GM21723 (cell line): ENCODE results near the gene USB1.
"Not testable (repeated sequence)": the region's sequence is repeated elsewhere in the genome, so short reads cannot be mapped to it uniquely, and the experiment has no call there.

Source experiments
- ATAC-seq: cut with Tn5 transposase; IDR thresholded peaks from one replicate; pipeline ENCODE4 v1.9.1; 2021; ENCODE audit warnings: mild to moderate bottlenecking, moderate library complexity; ENCODE audit not compliant: unreplicated experiment

USB1 gene

DNA sequence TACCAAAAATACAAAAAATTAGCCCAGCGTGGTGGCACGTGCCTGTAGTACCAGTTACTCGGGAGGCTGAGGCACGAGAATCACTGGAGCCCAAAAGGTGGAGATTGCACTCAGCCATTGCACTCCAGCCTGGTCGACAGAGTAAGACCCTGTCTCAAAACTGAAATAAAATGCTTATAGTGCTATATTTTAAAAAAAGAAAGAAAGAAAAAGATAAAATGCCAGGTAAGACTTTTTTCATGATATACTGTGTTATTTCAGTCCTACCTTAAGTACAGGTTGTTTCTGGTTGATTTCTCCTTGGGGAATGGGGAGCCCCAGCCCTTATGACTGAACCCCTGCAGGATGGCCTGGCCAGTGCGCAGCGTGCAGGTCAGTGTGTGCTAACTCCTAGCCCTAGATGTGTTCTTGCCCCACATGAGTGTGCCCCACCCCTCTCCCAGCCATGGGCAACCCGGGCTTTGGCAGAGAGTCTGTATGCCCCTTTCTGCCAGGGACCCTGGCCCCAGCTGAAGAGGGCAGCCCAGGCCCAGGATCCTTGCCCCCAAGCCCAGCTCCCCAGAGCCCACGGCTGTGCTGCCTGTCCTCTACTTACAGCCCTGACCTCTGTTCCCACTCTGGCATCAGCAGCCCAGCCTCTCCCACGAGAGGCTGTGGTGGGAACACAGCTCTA, 31.6 kb upstream of the USB1 start:
- no peak for ATAC-seq

- ATAC-seq: no peak
Measured at GRCh38 chr16:57970319-57970718, 30.9 kb upstream of the USB1 start.

- no peak for ATAC-seq
Measured at GRCh38 chr16:57970970-57971369, 30.2 kb upstream of the USB1 start, which contains the start of gene CNGB1. TSS of gene CNGB1 (minus strand) at chr16:57971128. CDS start at chr16:57967286, 3,842 bp downstream.

DNA sequence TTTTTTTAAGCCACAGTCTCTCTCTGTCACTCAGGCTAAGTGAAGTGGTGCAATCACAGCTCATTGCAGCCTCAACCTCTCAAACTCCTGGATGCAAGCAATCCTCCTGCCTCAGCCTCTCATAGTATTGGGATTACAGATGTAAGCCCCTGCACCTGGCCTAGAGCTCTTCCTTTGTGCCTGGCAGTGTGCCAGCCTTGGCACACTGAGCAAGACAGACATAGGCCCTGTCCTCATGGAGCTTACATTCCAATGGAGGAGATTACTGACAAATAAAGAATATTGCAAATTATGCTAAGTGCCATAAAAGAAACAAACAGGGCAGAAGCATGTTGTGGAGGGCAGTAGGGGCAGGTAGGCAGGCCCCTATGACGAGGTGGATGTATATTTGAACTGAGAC, 29.4 kb upstream of the USB1 start:
- ATAC-seq: no peak

DNA sequence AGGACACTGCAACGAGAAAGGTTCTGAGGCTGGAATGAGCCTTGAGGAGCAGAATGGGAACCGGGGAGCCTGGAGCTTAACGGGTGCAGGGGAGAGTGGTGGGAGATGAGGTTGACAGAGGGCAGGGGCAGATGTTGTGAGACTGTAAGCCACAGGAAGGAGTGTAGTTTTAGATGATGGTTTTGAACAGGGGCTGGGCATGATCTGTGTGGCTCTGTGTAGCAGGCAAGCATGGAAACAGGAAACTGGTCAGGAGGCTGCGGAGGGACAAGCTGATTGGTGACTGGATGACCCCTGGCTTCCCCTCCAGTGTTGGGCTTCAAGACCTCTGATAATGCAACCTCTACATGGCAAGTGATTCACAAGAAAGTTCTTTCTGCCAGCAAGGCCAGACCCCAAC, 28.9 kb upstream of the USB1 start:
- no peak for ATAC-seq

GRCh38 chr16:57976331-57976796, 24.8 kb upstream of the USB1 start:
- ATAC-seq: no peak

GRCh38 chr16:57977418-57978069, 23.7 kb upstream of the USB1 start:
- no peak for ATAC-seq

DNA sequence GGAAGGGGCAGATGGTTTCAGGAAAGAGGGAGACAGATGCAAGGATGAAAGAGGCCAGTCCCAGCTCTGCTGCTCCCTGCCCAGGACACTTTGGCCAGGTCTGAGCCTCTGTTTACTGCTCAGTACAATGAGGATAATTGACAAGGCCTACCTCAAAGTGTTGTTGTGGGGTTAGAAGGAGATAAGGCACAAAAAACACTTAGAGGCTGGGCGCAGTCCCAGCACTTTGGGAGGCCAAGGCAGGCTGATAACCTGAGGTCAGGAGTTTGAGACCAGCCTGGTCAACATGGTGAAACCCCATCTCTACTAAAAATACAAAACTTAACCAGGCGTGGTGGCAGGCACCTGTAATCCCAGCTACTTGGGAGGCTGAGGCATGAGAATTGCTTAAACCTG, 23.1 kb upstream of the USB1 start:
- not testable (repeated sequence) for ATAC-seq

DNA sequence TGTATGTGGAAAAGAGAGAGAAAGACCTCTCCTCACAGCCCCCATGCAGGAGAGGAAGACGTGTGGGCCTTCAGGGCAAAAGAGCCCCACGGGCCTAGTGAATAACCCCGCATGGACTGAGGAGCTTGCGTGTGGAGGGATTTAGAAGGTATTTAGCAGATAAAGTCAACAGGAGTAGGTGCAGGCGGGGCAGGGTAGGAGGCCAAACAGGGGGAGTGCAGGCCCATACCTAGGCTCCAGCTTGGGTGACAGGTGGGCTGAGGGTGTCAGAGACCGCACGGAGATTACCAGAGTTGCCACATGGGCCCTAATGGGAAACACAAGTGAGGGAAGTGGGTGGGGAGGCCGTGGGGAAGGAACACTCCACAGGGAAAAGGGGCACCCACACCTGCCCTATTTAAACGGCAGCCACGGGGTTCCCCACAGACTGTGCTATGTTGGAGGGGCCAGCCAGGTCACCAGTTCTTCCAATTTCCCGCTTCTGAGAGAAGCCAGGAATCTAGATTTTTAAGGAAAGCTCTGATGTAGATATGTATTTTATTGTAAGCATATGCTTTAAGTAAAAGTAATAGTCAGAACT, 22.1 kb upstream of the USB1 start:
- no peak for ATAC-seq

DNA sequence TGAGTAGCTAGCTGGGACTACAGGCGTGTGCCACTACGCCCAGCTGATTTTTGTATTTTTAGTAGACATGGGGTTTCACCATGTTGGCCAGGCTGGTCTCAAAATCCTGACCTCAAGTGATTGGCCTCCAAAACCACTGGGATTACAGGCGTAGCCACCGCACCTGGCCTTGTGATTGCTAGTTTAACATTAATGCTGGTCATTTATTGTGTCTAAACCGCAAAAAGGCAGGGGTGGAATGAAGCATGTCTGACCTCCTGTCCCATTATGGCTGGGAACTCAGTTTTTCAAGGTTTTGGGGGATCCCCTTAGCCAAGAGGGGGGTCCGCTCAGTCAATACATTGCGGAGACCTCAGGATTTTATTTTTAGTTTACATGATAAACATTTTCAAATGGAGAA, 19.6 kb upstream of the USB1 start:
- ATAC-seq: no peak

- ATAC-seq: no peak
Measured at GRCh38 chr16:57982385-57982784, 18.8 kb upstream of the USB1 start.

DNA sequence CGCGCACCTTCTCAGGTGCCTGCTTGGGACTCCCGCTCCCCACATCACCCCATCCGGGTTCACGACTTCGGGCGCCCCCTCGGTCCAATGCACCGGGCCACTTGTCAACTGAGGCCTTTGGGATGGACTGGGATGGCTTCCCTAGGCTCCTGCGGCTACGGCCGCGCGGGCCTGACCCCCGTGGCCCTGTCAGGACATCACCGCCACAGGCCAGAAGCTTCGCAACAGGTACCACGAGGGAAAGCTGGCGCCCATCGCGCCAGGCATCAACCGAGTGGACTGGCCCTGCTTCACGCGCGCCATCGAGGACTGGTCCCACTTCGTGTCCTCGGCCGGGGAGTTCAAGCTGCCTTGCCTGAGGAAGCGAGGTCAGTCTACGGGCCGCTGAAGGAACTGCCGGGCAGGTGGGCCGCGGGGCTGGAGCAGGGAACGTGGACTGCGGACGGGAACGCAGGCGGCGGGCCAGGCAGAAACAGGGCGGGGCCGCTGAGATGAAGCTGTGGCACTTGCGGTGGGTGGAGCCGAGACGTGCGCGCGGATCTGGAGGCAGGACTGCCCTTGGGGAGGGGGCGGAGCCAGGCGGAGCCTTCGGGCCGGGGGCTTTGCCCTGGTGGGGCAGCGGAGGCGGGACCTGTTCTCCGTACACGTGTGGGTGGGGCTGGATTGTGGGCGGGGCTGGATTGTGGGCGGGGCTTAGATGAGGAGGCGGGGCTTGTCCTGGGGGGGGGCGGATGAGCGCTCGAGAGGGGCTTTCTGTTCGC, 16.6 kb upstream of the USB1 start:
- peak; percentile 86 for ATAC-seq

GRCh38 chr16:57985204-57986181, 15.7 kb upstream of the USB1 start:
- ATAC-seq: peak; percentile 13

DNA sequence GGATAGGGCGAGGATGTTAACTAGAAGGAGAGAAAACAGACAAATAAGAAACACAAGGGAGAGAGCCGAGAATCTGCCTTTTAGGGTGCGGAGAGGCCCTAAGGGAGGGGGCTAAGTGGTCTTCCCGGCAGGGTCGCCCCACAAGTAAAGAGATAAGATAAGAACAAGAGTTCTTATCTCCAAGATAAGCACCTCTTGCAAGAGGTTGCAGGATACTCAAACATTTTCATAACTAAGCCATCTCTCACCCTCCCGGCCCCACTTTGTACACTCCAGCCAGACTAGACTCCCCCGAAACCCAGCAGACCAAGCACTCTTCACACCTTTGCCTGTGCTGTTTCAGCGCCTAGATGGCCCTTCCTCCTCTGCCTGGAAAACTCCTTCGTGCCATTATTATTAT, 15.0 kb upstream of the USB1 start:
- no peak for ATAC-seq

- ATAC-seq: no peak
Measured at GRCh38 chr16:57987441-57988177, 13.6 kb upstream of the USB1 start.

GRCh38 chr16:57988929-57989328, 12.3 kb upstream of the USB1 start:
- no peak for ATAC-seq

DNA sequence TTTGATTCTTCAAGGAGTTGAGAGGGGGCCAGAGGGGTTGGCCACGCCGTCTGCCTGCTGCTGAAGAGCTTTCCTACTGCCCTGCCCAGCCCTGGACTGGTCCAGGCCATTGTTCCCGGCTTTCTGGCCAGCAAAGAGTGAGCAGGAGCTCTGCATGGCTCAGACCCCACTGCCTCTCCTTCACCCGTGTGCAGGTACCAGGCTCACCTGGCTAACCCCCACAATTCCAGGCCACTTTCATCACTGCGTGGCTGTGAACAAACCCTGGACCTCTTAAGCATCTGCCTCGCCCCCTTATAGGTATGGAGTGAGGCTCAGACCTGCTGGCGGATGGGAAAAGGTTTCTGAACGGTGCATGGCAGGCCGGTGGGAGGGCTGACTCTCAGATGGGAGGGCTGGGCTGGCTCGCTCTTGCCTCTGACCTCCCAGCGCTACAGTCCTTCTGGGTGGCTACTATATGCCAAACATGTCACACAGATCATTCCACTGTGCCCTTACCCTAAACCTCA, 9.6 kb upstream of the USB1 start:
- ATAC-seq: no peak

- ATAC-seq: no peak
Measured at GRCh38 chr16:57992084-57992483, 9.1 kb upstream of the USB1 start.

GRCh38 chr16:57993438-57993837, 7.8 kb upstream of the USB1 start:
- ATAC-seq: no peak
